Breast epithelium (tissue), 4 donors: ENCODE results near the gene GNAQ. TPM values are rescaled to one million over a fixed set of nuclear protein-coding genes. Genes with fewer than 3 reads are reported as not detected.

Experiments used
- DNase-seq, 2 donors: peaks; one replicate each; pipeline ENCODE4 v3.0.0-alpha.2; 2019; ENCODE audit warnings: low spot score in 2 of 2
- H3K27ac ChIP-seq, 2 donors: fragments of 200-600 bp; sonication (generic) in 1 of 2; one replicate each; pipeline ENCODE4 v1.5.1; 2016 to 2019; ENCODE audit warnings: mild to moderate bottlenecking in 1 of 2
- H3K27me3 ChIP-seq, 2 donors: fragments of 200-600 bp; sonication (generic) in 1 of 2; one replicate each; pipeline versions ENCODE4 v1.5.1 to v1.6.0; 2017 to 2019; ENCODE audit warnings: control low read depth in 1 of 2, mild to moderate bottlenecking in 1 of 2
- H3K36me3 ChIP-seq: fragments of 200-600 bp; one replicate; pipeline ENCODE4 v1.5.1; 2019
- H3K4me1 ChIP-seq, 2 donors: fragments of 200-600 bp; sonication (generic); one replicate each; pipeline ENCODE4 v1.5.1; 2016 to 2019; ENCODE audit warnings: control low read depth in 1 of 2
- H3K4me3 ChIP-seq, 3 donors: fragments of 200-600 bp; sonication (generic); 1 replicate in 2 of 3; 2 replicates in 1 of 3; pipeline ENCODE4 v1.5.1; 2016 to 2019; ENCODE audit warnings: mild to moderate bottlenecking in 3 of 3, moderate library complexity in 2 of 3
- H3K9me3 ChIP-seq, 2 donors: fragments of 200-600 bp; sonication (generic) in 1 of 2; one replicate each; pipeline ENCODE4 v1.5.1; 2016 to 2019; ENCODE audit warnings: control low read depth in 1 of 2
- POLR2A ChIP-seq: fragments of 450-650 bp; IDR thresholded peaks from one replicate; pipeline ENCODE4 v1.6.1; 2016; ENCODE audit warnings: antibody characterized with exemption, mild to moderate bottlenecking, moderate library complexity
- POLR2AphosphoS5 ChIP-seq, 3 donors: sonication (generic); formaldehyde crosslinking; IDR thresholded peaks; one replicate each; pipeline ENCODE4 v1.6.1; 2017; ENCODE audit warnings: antibody characterized with exemption in 3 of 3
- intact Hi-C: fragments of 100-400 bp; cut with DNase I; formaldehyde crosslinking; loops from one replicate; pipeline ENCODE4 v1.15.1; 2023; ENCODE audit warnings: low total_unique reads
- total RNA-seq, 3 donors: library from RNA; depleted of rRNA; stranded (reverse); fragments of >200 nt; gene quantifications; one replicate each; pipeline ENCODE4 v1.1.0, GENCODE V29; 2016
- TF ChIP-seq, protein P1 (sequence below), 3 donors: fragments of 450-650 bp; IDR thresholded peaks; one replicate each; pipeline ENCODE4 v1.5.1; 2016 to 2017; ENCODE audit warnings: antibody characterized with exemption in 3 of 3, mild to moderate bottlenecking in 3 of 3, moderate library complexity in 3 of 3

The GNAQ gene
- total RNA-seq, 3 donors from 2014 or later = 39.0 to 49.3 (median 47.2) TPM

DNA sequence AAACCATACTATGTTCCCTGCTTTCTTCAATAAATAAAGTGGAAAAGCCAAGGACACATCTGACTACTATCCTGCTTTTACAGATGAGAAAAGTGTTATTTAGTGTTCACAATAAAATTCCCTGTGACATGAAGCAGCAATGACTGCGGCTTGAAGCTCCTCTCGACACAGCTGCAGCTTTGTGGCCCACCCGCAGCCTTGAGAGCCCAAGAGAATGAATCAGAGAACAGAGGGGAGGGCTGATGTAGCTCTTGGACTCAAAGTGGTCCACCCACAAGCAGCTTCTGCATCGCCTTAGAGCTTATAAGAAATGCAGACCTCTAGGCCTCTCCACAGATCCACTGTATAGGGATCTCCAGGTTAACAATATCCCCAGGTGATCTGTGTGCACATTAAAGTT, 202.2 kb downstream of the GNAQ start:
- H3K27me3 ChIP-seq = no peaks in the 10 kb centered on the region
- intact Hi-C loops = no loop called here
- no peak overlapping the region for H3K4me3 ChIP-seq
- TF ChIP-seq, protein P1, sequence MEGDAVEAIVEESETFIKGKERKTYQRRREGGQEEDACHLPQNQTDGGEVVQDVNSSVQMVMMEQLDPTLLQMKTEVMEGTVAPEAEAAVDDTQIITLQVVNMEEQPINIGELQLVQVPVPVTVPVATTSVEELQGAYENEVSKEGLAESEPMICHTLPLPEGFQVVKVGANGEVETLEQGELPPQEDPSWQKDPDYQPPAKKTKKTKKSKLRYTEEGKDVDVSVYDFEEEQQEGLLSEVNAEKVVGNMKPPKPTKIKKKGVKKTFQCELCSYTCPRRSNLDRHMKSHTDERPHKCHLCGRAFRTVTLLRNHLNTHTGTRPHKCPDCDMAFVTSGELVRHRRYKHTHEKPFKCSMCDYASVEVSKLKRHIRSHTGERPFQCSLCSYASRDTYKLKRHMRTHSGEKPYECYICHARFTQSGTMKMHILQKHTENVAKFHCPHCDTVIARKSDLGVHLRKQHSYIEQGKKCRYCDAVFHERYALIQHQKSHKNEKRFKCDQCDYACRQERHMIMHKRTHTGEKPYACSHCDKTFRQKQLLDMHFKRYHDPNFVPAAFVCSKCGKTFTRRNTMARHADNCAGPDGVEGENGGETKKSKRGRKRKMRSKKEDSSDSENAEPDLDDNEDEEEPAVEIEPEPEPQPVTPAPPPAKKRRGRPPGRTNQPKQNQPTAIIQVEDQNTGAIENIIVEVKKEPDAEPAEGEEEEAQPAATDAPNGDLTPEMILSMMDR (IDR thresholded peaks at IDR 0.05) = no peak
- TF ChIP-seq POLR2A (no peak), POLR2AphosphoS5 (IDR thresholded peaks at IDR 0.05) (no peak)
- no peaks in the 10 kb centered on the region for H3K36me3 ChIP-seq
- no peak overlapping the region for H3K27ac ChIP-seq
- H3K9me3 ChIP-seq = no peaks in the 10 kb centered on the region
- no peak for DNase-seq
- H3K4me1 ChIP-seq = no peaks in the 10 kb centered on the region

GRCh38 chr9:77827104-77827784, 204.4 kb downstream of the GNAQ start:
- intact Hi-C loops = no loop called here
- Histone ChIP-seq H3K4me3 (no peak overlapping the region), H3K27ac (no peak overlapping the region), H3K27me3 (no peaks in the 10 kb centered on the region), H3K36me3 (no peaks in the 10 kb centered on the region), H3K9me3 (no peaks in the 10 kb centered on the region), H3K4me1 (no peaks in the 10 kb centered on the region)
- DNase-seq = no peak
- no peak for TF ChIP-seq POLR2A
- TF ChIP-seq POLR2AphosphoS5 (IDR thresholded peaks at IDR 0.05) = no peak
- TF ChIP-seq, protein P1 (IDR thresholded peaks at IDR 0.05) = no peak

DNA sequence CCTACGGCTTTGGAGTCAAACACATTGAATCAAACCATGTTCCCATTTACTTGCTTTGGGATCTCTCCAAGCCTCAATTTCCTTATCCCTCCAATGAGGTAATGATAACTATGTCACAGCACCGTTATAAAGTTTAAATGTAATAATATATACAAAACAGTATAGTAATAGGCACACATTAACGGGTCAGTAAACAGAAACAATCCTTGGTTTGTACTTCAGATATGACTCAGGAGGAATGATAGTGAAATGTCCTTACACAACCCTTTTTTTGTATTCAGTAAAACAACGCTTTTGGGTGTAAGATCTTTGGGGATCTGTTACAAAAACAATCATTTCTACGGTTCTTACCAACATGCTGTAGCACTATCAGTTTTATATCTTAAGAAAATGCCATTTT, 205.0 kb downstream of the GNAQ start:
- no peak overlapping the region for H3K27ac ChIP-seq
- H3K9me3 ChIP-seq = no peaks in the 10 kb centered on the region
- H3K4me3 ChIP-seq = no peak overlapping the region
- TF ChIP-seq, protein P1 (IDR thresholded peaks at IDR 0.05) = no peak
- TF ChIP-seq POLR2A (no peak), POLR2AphosphoS5 (IDR thresholded peaks at IDR 0.05) (no peak)
- intact Hi-C loops = no loop called here
- no peak for DNase-seq
- no peaks in the 10 kb centered on the region for H3K27me3 ChIP-seq
- H3K4me1 ChIP-seq = no peaks in the 10 kb centered on the region
- H3K36me3 ChIP-seq = no peaks in the 10 kb centered on the region

- H3K4me1 ChIP-seq = no peaks in the 10 kb centered on the region
- intact Hi-C loops = no loop called here
- no peak overlapping the region for H3K27ac ChIP-seq
- no peak for DNase-seq
- H3K4me3 ChIP-seq = no peak overlapping the region
- no peak for TF ChIP-seq POLR2AphosphoS5 (IDR thresholded peaks at IDR 0.05)
- TF ChIP-seq POLR2A = no peak
- TF ChIP-seq, protein P1 (IDR thresholded peaks at IDR 0.05) = no peak
- no peaks in the 10 kb centered on the region for H3K9me3 ChIP-seq
- H3K27me3 ChIP-seq = no peaks in the 10 kb centered on the region
- no peaks in the 10 kb centered on the region for H3K36me3 ChIP-seq
Measured at GRCh38 chr9:77826116-77826515, 205.5 kb downstream of the GNAQ start.

DNA sequence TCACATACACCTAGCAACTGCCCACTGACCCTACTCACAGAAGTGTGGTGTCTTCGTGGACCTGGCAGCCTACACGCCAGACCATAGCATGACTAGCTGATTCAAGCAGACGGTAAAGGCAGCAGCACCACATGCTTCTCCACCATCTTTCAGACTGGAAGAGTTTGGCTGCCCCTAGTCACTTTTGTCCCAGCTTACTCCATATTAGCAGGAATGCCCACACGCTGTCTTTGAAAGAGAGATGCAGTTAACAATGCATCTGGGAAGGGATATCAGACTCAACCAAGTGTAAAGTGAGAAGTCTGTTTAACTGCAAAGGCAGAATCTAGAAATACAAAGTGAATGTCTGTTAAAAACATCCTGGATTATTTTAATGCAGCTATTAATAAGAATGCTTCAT, 206.2 kb downstream of the GNAQ start:
- TF ChIP-seq, protein P1 (IDR thresholded peaks at IDR 0.05) = no peak
- no peak for TF ChIP-seq POLR2A
- no peak for TF ChIP-seq POLR2AphosphoS5 (IDR thresholded peaks at IDR 0.05)
- Histone ChIP-seq H3K27ac (no peak overlapping the region), H3K4me1 (no peaks in the 10 kb centered on the region), H3K36me3 (no peaks in the 10 kb centered on the region), H3K27me3 (no peaks in the 10 kb centered on the region), H3K4me3 (no peak overlapping the region), H3K9me3 (no peaks in the 10 kb centered on the region)
- no peak for DNase-seq
- intact Hi-C loops = no loop called here
